GM12878 (cell line): ENCODE results near the gene PSENEN. TPM values are rescaled to one million over a fixed set of nuclear protein-coding genes. Genes with fewer than 3 reads are reported as not detected.

ENCODE experiments used
- ATAC-seq: fragments of 200-7000 bp; cut with Tn5 transposase; 3 replicates; pipeline ENCODE4 v1.9.1; 2020; ENCODE audit warnings: mild to moderate bottlenecking, moderate library complexity
- BruUV-seq: library from RNA; stranded (reverse); fragments of 400-500 nt; replicated peaks from 2 replicates; lab custom pipeline; 2021; lab: Mats Ljungman, UMichigan
- CTCF ChIA-PET: fragments of 300-600 bp; sonication (Branson Sonifier 250); formaldehyde crosslinking; extraction: SDS; loops from one replicate; lab custom pipeline; 2021; ENCODE audit warnings: inconsistent platforms; lab: Yijun Ruan, JAX
- POLR2A ChIA-PET: fragments of 350-600 bp; formaldehyde crosslinking; extraction: SDS; loops from one replicate; lab custom pipeline; 2021; ENCODE audit warnings: inconsistent platforms; lab: Charles Lee
- RAD21 ChIA-PET: fragments of 300-600 bp; sonication (Branson Sonifier 250); formaldehyde crosslinking; loops from one replicate; lab custom pipeline; 2023; ENCODE audit warnings: antibody characterized with exemption; ENCODE audit not compliant: unreplicated experiment; lab: Charles Lee
- SMC1A ChIA-PET: fragments of 300-600 bp; sonication (Branson Sonifier 250); formaldehyde crosslinking; loops from one replicate; lab custom pipeline; 2023; ENCODE audit not compliant: unreplicated experiment, uncharacterized antibody; lab: Charles Lee
- DNase-seq: peaks from one replicate; pipeline ENCODE4 v3.0.0-alpha.2; 2011; ENCODE audit warnings: low read depth, low spot score
- FAIRE-seq: peaks from 3 replicates; lab custom pipeline; 2011; peaks lifted over from hg19 to GRCh38; lab: Jason Lieb, UNC
- H2AFZ ChIP-seq: 2 replicates; pipeline ENCODE4 v1.6.0; 2011; ENCODE audit warnings: low read depth, low read length, control low read depth; ENCODE audit not compliant: control insufficient read depth
- H3K27ac ChIP-seq: 2 replicates; pipeline ENCODE4 v1.5.1; 2011; ENCODE audit warnings: control low read depth; ENCODE audit not compliant: control insufficient read depth, insufficient read depth
- H3K27me3 ChIP-seq, 2 experiments: replicated peaks in 1 of 2; 2 replicates each; pipeline versions ENCODE4 v1.6.0 to v1.6.1; 2011; ENCODE audit warnings: low read length in 1 of 2; ENCODE audit not compliant: control insufficient read depth in 2 of 2, insufficient read depth in 2 of 2
- H3K36me3 ChIP-seq, 2 experiments: 2 replicates each; pipeline ENCODE4 v1.5.1; 2011; ENCODE audit warnings: low read length in 1 of 2; ENCODE audit not compliant: control insufficient read depth in 2 of 2, insufficient read depth in 2 of 2
- H3K4me1 ChIP-seq: 2 replicates; pipeline ENCODE4 v1.6.1; 2011; ENCODE audit warnings: mild to moderate bottlenecking, low read length, moderate library complexity, mixed read lengths; ENCODE audit not compliant: control insufficient read depth, insufficient read depth
- H3K4me2 ChIP-seq: 2 replicates; pipeline ENCODE4 v1.6.0; 2011; ENCODE audit warnings: control low read depth; ENCODE audit not compliant: control insufficient read depth, insufficient read depth
- H3K4me3 ChIP-seq: fragments of 200-600 bp; sonication (generic); 2 replicates; pipeline ENCODE4 v1.5.1; 2016
- H3K79me2 ChIP-seq: 2 replicates; pipeline ENCODE4 v1.6.0; 2011; ENCODE audit warnings: low read length; ENCODE audit not compliant: control insufficient read depth, insufficient read depth
- H3K9ac ChIP-seq: 2 replicates; pipeline ENCODE4 v1.8.0; 2011; ENCODE audit warnings: low read length, control low read depth, mixed read lengths; ENCODE audit not compliant: control insufficient read depth, insufficient read depth
- H3K9me3 ChIP-seq: replicated peaks from 3 replicates; pipeline ENCODE4 v1.5.1; 2011; ENCODE audit warnings: mild to moderate bottlenecking, low read length; ENCODE audit not compliant: control insufficient read depth, insufficient read depth
- H4K20me1 ChIP-seq: 2 replicates; pipeline ENCODE4 v1.6.0; 2011; ENCODE audit not compliant: control insufficient read depth, insufficient read depth
- BMI1 ChIP-seq: fragments of 450-650 bp; IDR thresholded peaks from 2 replicates; pipeline ENCODE4 v1.6.1; 2016; ENCODE audit warnings: mild to moderate bottlenecking, moderate library complexity, borderline replicate concordance
- CBX3 ChIP-seq: fragments of 200-600 bp; sonication (generic); IDR thresholded peaks from 2 replicates; pipeline ENCODE4 v1.6.1; 2016; ENCODE audit warnings: low read depth, borderline replicate concordance
- EGR1 ChIP-seq, 2 experiments: IDR thresholded peaks; 1 replicate in 1 of 2; 2 replicates in 1 of 2; pipeline ENCODE4 v1.6.1; 2011 to 2012; ENCODE audit warnings: low read depth in 2 of 2, low read length in 2 of 2, borderline replicate concordance in 1 of 2, mild to moderate bottlenecking in 1 of 2, moderate library complexity in 1 of 2
- IKZF2 ChIP-seq, 2 experiments: fragments of 450-650 bp; IDR thresholded peaks; 2 replicates each; pipeline ENCODE4 v1.6.1; 2017; ENCODE audit warnings: mild to moderate bottlenecking in 2 of 2, moderate library complexity in 2 of 2
- IRF4 ChIP-seq: IDR thresholded peaks from 2 replicates; pipeline ENCODE4 v1.6.1; 2011; ENCODE audit warnings: low read depth, low read length
- KAT2A ChIP-seq: conservative IDR thresholded peaks from 2 replicates; pipeline ENCODE4 v1.6.1; 2011; ENCODE audit warnings: low read depth, low read length; ENCODE audit not compliant: control insufficient read depth
- MLLT1 ChIP-seq: fragments of 450-650 bp; IDR thresholded peaks from 2 replicates; pipeline ENCODE4 v1.6.1; 2016; ENCODE audit warnings: mild to moderate bottlenecking
- NRF1 ChIP-seq: conservative IDR thresholded peaks from 2 replicates; pipeline ENCODE4 v1.6.1; 2011; ENCODE audit warnings: mild to moderate bottlenecking, low read depth, low read length, improper control_type of control experiment
- RCOR1 ChIP-seq: conservative IDR thresholded peaks from 2 replicates; pipeline ENCODE4 v1.6.1; 2012; ENCODE audit warnings: low read depth, low read length, improper control_type of control experiment
- SMARCA5 ChIP-seq: fragments of 450-650 bp; IDR thresholded peaks from 2 replicates; pipeline ENCODE4 v1.6.1; 2017; ENCODE audit warnings: mild to moderate bottlenecking
- ZNF207 ChIP-seq: fragments of 450-650 bp; IDR thresholded peaks from 2 replicates; pipeline ENCODE4 v1.6.1; 2014; ENCODE audit warnings: antibody characterized with exemption, mild to moderate bottlenecking, borderline replicate concordance
- ZNF687 ChIP-seq: fragments of 450-650 bp; IDR thresholded peaks from 2 replicates; pipeline ENCODE4 v1.6.1; 2017; ENCODE audit warnings: mild to moderate bottlenecking, moderate library complexity
- WGBS: methylation state at CpG from one replicate; pipeline ENCODE4 v1.1.6; 2016; ENCODE audit warnings: low lambda C conversion rate; ENCODE audit not compliant: insufficient replicate concordance, insufficient coverage; ENCODE audit errors: missing lambda C conversion rate; 5-methylcytosine and 5-hydroxymethylcytosine counted together
- in situ Hi-C: fragments of 300-500 bp; cut with MboI; formaldehyde crosslinking; loops from 9 replicates; pipeline ENCODE4 v1.14.3; 2018; ENCODE audit warnings: mixed read lengths
- intact Hi-C: fragments of 100-400 bp; cut with micrococcal nuclease; formaldehyde crosslinking; loops from one replicate; pipeline ENCODE4 v1.14.2; 2022; ENCODE audit not compliant: unreplicated experiment
- polyA plus RNA-seq, 11 experiments: library from polyadenylated mRNA; depleted of rRNA in 4 of 11; unstranded in 6 of 11; stranded (reverse) in 5 of 11; fragments of >200 nt; fragmentation: Nextera tagmentation in 4 of 11; fragmentation: Illumina TruSeq in 1 of 11; extraction: Ambion mirVana in 4 of 11; extraction: Trizol in 1 of 11; gene quantifications; 1 replicate in 1 of 11; 2 replicates in 10 of 11; pipeline versions ENCODE4 v1.2.1 to v1.2.3, GENCODE V29; 2011 to 2016; ENCODE audit warnings: inconsistent platforms in 2 of 11, missing spikeins in 2 of 11, low read depth in 1 of 11
- total RNA-seq, 4 experiments: library from RNA; depleted of rRNA in 3 of 4; stranded (reverse); fragments of >200 nt in 3 of 4; fragmentation: Illumina TruSeq in 1 of 4; extraction: Trizol in 1 of 4; gene quantifications; 2 replicates each; pipeline versions ENCODE4 v1.2.1 to v1.2.3, GENCODE V29; 2013 to 2021

Gene PSENEN
- total and polyA plus RNA-seq, 10 of the 15 experiments (the other 5 are each of a cell fraction or from before 2014, with no cell fraction given): 14.4 to 178 (median 43.5) TPM

DNA sequence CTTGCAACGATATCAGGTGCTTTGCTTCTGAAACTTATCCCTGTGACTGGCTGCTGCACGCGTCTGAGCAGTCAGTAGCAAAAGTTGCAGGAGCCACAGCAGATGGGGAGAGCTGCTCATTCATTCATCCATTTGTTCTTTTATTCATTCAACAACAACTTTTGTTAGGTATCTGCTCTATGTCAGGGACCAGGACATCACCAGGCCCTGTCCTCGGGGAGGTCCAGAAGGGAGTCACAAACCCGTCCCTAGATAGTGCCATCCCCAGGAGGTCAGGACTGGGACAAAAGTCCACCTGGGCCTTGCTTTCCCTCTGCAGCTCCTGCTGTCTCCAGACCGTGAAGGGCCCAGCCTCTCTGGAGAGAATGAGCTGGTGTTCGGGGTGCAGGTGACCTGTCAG, 32.5 kb downstream of the PSENEN start:
- RAD21 ChIA-PET: interaction anchor here (1.3 kb wide), 1 partner anchor 30 kb away, joined by 3 read pairs; the partner anchor contains the start of gene LIN37
- Histone ChIP-seq H4K20me1 (no peaks in the 10 kb centered on the region), H3K36me3 (no peaks in the 10 kb centered on the region; a peak in 1 of 4 replicates), H3K4me3 (no peak overlapping the region), H3K27me3 (no peaks in the 10 kb centered on the region), H3K27ac (no peak overlapping the region), H3K4me1 (no peaks in the 10 kb centered on the region), H2AFZ (no peak overlapping the region), H3K4me2 (no peak overlapping the region)
- in situ Hi-C loops: no loop called here
- 67% methylated on average over 7 of the region's 7 CpGs for WGBS
- BruUV-seq: no TSS peak
- CTCF ChIA-PET: no interaction called here
- no peak for ATAC-seq
- FAIRE-seq: no peak
- SMC1A ChIA-PET: no interaction called here
- TF ChIP-seq IRF4 (no peak), CBX3 (no peak), MLLT1 (no peak)
- TF ChIP-seq, all 136 proteins: peak for 0
- intact Hi-C loops: no loop called here
- DNase-seq: no peak
- H3K9me3 ChIP-seq: no peaks in the 10 kb centered on the region
- no peak overlapping the region for H3K9ac ChIP-seq
- POLR2A ChIA-PET: no interaction called here
- no peaks in the 10 kb centered on the region for H3K79me2 ChIP-seq

DNA sequence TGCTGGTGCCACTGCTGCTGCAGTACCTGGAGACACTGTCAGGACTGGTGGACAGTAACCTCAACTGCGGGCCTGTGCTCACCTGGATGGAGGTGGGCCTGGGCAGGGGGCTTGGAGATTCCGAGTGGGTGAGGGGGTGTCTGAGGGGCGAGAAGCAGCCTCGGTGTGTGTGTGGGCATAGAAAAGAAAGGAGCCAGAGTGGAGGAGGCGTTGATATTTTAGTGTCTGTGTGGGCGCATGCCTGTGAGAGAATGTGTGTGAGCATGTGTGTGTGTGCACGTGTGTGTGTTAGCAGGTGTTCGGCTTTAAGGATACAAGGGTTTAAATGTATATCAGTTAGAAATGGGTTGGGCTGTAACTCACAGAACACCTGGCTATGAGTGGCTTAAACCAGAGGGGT, 33.6 kb downstream of the PSENEN start:
- 62% methylated on average over 8 of the region's 8 CpGs for WGBS
- FAIRE-seq: no peak
- TF ChIP-seq KAT2A: no peak
- TF ChIP-seq NRF1: no peak
- no peak for TF ChIP-seq IKZF2 (IDR thresholded peaks at IDR 0.05)
- no peak for TF ChIP-seq SMARCA5
- no peak for TF ChIP-seq ZNF687
- TF ChIP-seq ZNF207: no peak
- TF ChIP-seq RCOR1: no peak
- no peak for TF ChIP-seq BMI1
- TF ChIP-seq EGR1 (IDR thresholded peaks at IDR 0.05; ENCODE audit: borderline replicate concordance in 1 of 2, low read depth in 2 of 2, low read length in 2 of 2): no peak

More for the DNA sequence above, 33.6 kb downstream of the PSENEN start:
- H3K36me3 ChIP-seq: no peaks in the 10 kb centered on the region; a peak in 1 of 4 replicates
- no peaks in the 10 kb centered on the region for H3K79me2 ChIP-seq
- H3K4me2 ChIP-seq: no peak overlapping the region
- no peaks in the 10 kb centered on the region for H3K4me1 ChIP-seq
- RAD21 ChIA-PET: no interaction called here
- ATAC-seq (no peak), DNase-seq (no peak)
- CTCF ChIA-PET: interaction anchor here (1.2 kb wide), 1 partner anchor 85 kb away, joined by 3 read pairs; no protein-coding TSS in a partner anchor
- SMC1A ChIA-PET: no interaction called here
- no peak overlapping the region for H2AFZ ChIP-seq
- H3K9ac ChIP-seq: no peak overlapping the region
- no TSS peak for BruUV-seq
- intact Hi-C loops (no loop called here), in situ Hi-C loops (no loop called here)
- H3K27me3 ChIP-seq: no peaks in the 10 kb centered on the region
- no peaks in the 10 kb centered on the region for H3K9me3 ChIP-seq
- no peak overlapping the region for H3K27ac ChIP-seq
- H3K4me3 ChIP-seq: no peak overlapping the region
- POLR2A ChIA-PET: no interaction called here
- no peaks in the 10 kb centered on the region for H4K20me1 ChIP-seq
